ENCODE results near the gene SPI1. TPM values are rescaled to one million over a fixed set of nuclear protein-coding genes. Genes with fewer than 3 reads are reported as not detected.

SPI1 gene
- total RNA-seq, 1 experiment from 2014 or later, result 0.22 TPM

GRCh38 chr11:47413908-47414684, 35.7 kb upstream of the SPI1 start:
- Histone ChIP-seq H3K9me3 (ENCODE audit: low read length) (no peaks in the 10 kb centered on the region), H3K27ac (ENCODE audit: low read length) (no peak overlapping the region), H3K9me2 (replicated peaks; ENCODE audit: low read length) (no peaks in the 10 kb centered on the region), H3K36me3 (ENCODE audit: low read depth, low read length) (peaks cover 6% of the 10 kb centered on the region), H3K9ac (ENCODE audit: low read length) (no peak overlapping the region), H3K4me3 (ENCODE audit: low read length) (no peak overlapping the region), H3F3A (ENCODE audit: low read length, unreplicated experiment) (peaks cover 3% of the 10 kb centered on the region), H4K20me1 (ENCODE audit: low read length) (peaks cover 9% of the 10 kb centered on the region; the same call in 1 of the 2 replicates), H3K79me2 (ENCODE audit: low read length) (peaks cover 20% of the 10 kb centered on the region), H3K4me1 (ENCODE audit: insufficient read depth, low read length) (peaks cover 31% of the 10 kb centered on the region), H3K4me2 (ENCODE audit: low read length) (no peak overlapping the region), H2AFZ (ENCODE audit: low read length) (no peak overlapping the region), H3K27me3 (ENCODE audit: low read length) (no peaks in the 10 kb centered on the region)
- intact Hi-C loops (cut with micrococcal nuclease), result no loop called here
- BruUV-seq (replicated peaks), result no TSS peak
- DNase-seq (no peak), ATAC-seq (no peak)
- ChIA-PET POLR2A (ENCODE audit: unreplicated experiment) (no interaction called here), CTCF (no interaction called here)
- TF ChIP-seq EZH2phosphoT487 (IDR thresholded peaks at IDR 0.05; ENCODE audit: borderline replicate concordance, low read length) (no peak), EZH2 (IDR thresholded peaks at IDR 0.05; ENCODE audit: low read length, unreplicated experiment) (no peak)

DNA sequence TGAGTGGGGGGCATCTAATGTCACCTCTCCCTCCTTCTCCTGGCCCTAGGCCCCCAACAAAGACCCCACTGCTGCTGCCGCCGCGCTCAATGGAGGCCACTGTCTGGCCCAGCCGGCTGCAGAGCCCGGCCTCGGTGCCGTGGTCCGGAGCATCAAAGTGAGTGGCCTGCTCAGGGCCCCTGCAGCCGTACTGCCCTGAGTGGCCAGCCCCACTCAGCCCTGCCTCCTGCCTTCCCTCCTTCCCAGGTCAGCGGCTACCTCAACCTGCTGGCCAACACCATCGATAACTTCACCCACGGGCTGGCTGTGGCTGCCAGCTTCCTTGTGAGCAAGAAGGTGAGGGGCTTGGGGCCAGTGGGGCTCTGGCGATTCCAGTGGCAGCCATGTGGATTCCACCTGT, 35.0 kb upstream of the SPI1 start:
- Histone ChIP-seq H3K4me2 (ENCODE audit: low read length) (no peak overlapping the region), H3K36me3 (ENCODE audit: low read depth, low read length) (no peaks in the 10 kb centered on the region; the same call in none of the 2 replicates), H3K9me2 (replicated peaks; ENCODE audit: low read length) (no peaks in the 10 kb centered on the region), H3K27ac (ENCODE audit: low read length) (no peak overlapping the region), H3K9ac (ENCODE audit: low read length) (no peak overlapping the region), H3K27me3 (ENCODE audit: low read length) (no peaks in the 10 kb centered on the region), H3K9me3 (ENCODE audit: low read length) (no peaks in the 10 kb centered on the region), H3K4me1 (ENCODE audit: insufficient read depth, low read length) (peaks cover 35% of the 10 kb centered on the region), H3K79me2 (ENCODE audit: low read length) (peaks cover 26% of the 10 kb centered on the region), H3F3A (ENCODE audit: low read length, unreplicated experiment) (peaks cover 3% of the 10 kb centered on the region), H3K4me3 (ENCODE audit: low read length) (no peak overlapping the region), H4K20me1 (ENCODE audit: low read length) (peaks cover 9% of the 10 kb centered on the region; the same call in 1 of the 2 replicates), H2AFZ (ENCODE audit: low read length) (no peak overlapping the region)
- POLR2A ChIA-PET (ENCODE audit: unreplicated experiment), result interaction anchor here (0.5 kb wide), 1 partner anchor 199 kb away, joined by 12 read pairs; the partner anchor contains the start of gene DDB2
- TF ChIP-seq, protein P1, sequence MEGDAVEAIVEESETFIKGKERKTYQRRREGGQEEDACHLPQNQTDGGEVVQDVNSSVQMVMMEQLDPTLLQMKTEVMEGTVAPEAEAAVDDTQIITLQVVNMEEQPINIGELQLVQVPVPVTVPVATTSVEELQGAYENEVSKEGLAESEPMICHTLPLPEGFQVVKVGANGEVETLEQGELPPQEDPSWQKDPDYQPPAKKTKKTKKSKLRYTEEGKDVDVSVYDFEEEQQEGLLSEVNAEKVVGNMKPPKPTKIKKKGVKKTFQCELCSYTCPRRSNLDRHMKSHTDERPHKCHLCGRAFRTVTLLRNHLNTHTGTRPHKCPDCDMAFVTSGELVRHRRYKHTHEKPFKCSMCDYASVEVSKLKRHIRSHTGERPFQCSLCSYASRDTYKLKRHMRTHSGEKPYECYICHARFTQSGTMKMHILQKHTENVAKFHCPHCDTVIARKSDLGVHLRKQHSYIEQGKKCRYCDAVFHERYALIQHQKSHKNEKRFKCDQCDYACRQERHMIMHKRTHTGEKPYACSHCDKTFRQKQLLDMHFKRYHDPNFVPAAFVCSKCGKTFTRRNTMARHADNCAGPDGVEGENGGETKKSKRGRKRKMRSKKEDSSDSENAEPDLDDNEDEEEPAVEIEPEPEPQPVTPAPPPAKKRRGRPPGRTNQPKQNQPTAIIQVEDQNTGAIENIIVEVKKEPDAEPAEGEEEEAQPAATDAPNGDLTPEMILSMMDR (conservative IDR thresholded peaks at IDR 0.05; ENCODE audit: low read depth, low read length), result no peak
- TF ChIP-seq EZH2 (IDR thresholded peaks at IDR 0.05; ENCODE audit: low read length, unreplicated experiment) (no peak), EZH2phosphoT487 (IDR thresholded peaks at IDR 0.05; ENCODE audit: borderline replicate concordance, low read length) (no peak)
- CTCF ChIA-PET, result no interaction called here
- intact Hi-C loops (cut with micrococcal nuclease), result no loop called here
- no TSS peak for BruUV-seq (replicated peaks)
- DNase-seq, result no peak
- no peak for ATAC-seq

DNA sequence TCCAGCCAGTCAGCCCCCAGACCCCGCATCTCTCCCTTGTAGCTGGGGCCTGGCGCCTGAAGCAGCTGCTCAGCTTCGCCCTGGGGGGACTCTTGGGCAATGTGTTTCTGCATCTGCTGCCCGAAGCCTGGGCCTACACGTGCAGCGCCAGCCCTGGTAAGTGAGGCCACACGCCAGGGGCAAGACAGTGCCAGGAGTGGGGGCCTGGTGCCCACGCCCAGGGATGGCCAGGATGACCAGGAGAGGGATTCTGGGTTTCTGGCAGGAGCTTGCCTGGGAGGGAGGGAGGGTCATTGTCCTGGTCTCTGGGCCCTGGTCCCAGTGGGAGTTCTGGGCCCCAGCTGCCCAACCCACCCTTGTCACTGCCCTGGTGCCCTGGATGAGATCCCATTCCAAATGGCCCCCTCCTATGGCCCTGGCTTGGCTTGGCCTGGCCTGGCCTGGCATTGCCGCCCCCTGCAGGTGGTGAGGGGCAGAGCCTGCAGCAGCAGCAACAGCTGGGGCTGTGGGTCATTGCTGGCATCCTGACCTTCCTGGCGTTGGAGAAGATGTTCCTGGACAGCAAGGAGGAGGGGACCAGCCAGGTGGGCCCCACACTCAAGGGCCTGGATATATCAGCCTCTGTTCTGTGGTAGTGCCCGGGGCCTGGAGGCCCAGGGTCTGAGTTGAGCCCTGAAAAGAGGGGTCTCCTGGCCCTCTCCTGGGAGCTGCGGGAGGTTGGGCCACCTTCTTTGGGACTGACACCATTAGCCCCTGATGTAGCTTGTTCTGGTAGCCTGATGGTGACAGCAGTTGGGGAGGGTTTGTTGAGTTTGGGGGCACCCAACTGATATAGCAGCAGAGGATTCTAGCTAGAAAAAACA, 33.8 kb upstream of the SPI1 start:
- Histone ChIP-seq H3K4me3 (ENCODE audit: low read length) (no peak overlapping the region), H3K9me3 (ENCODE audit: low read length) (no peaks in the 10 kb centered on the region), H3F3A (ENCODE audit: low read length, unreplicated experiment) (peaks cover 3% of the 10 kb centered on the region), H2AFZ (ENCODE audit: low read length) (no peak overlapping the region), H3K9me2 (replicated peaks; ENCODE audit: low read length) (no peaks in the 10 kb centered on the region), H3K27me3 (ENCODE audit: low read length) (no peaks in the 10 kb centered on the region), H3K4me1 (ENCODE audit: insufficient read depth, low read length) (peaks cover 42% of the 10 kb centered on the region), H3K79me2 (ENCODE audit: low read length) (peaks cover 26% of the 10 kb centered on the region), H3K9ac (ENCODE audit: low read length) (no peak overlapping the region), H3K27ac (ENCODE audit: low read length) (no peak overlapping the region), H4K20me1 (ENCODE audit: low read length) (peaks cover 9% of the 10 kb centered on the region; the same call in 1 of the 2 replicates), H3K36me3 (ENCODE audit: low read depth, low read length) (no peaks in the 10 kb centered on the region; the same call in 1 of the 2 replicates), H3K4me2 (ENCODE audit: low read length) (no peak overlapping the region)
- ATAC-seq (no peak), DNase-seq (peak; percentile 51)
- ChIA-PET POLR2A (ENCODE audit: unreplicated experiment) (no interaction called here), CTCF (interaction anchor here (0.5 kb wide), 2 partner anchors 42 to 419 kb away, joined by 4 read pairs; no protein-coding TSS in a partner anchor)
- TF ChIP-seq, protein P1 (conservative IDR thresholded peaks at IDR 0.05; ENCODE audit: low read depth, low read length), result peak; percentile 78
- no peak for TF ChIP-seq EZH2 (IDR thresholded peaks at IDR 0.05; ENCODE audit: low read length, unreplicated experiment)
- BruUV-seq (replicated peaks), result no TSS peak
- intact Hi-C loops (cut with micrococcal nuclease), result no loop called here

Data from PC-3 (cell line).